ENCODE data around the gene RNF146. TPM values are rescaled to one million over a fixed set of nuclear protein-coding genes. Genes with fewer than 3 reads are reported as not detected.

RNF146 gene
- total and polyA plus RNA-seq, 4 donors = 11.5 to 32.7 (median 15.9) TPM

DNA sequence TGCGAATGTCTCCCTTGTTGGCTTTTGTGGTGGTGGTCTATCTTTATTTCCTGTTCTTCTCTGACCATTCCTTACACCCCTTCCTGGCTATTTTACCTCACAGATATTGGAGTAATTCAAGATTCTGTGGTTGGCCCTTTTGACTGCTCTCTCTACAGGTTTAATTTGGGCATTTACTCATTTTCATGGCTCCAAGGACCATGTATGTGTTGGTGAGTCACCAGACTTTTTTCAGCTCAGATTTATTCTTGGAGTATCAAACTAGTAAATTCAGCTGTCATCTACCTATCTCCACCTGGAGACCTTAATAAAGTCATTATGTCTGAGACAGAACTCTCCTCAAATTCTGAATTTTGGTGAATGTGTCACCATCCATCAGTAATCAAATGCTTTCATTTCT lies 15.5 kb downstream of the RNF146 start:
- TF ChIP-seq, protein P1, sequence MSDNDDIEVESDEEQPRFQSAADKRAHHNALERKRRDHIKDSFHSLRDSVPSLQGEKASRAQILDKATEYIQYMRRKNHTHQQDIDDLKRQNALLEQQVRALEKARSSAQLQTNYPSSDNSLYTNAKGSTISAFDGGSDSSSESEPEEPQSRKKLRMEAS (IDR thresholded peaks at IDR 0.05) = no peak
- TF ChIP-seq, protein P2, sequence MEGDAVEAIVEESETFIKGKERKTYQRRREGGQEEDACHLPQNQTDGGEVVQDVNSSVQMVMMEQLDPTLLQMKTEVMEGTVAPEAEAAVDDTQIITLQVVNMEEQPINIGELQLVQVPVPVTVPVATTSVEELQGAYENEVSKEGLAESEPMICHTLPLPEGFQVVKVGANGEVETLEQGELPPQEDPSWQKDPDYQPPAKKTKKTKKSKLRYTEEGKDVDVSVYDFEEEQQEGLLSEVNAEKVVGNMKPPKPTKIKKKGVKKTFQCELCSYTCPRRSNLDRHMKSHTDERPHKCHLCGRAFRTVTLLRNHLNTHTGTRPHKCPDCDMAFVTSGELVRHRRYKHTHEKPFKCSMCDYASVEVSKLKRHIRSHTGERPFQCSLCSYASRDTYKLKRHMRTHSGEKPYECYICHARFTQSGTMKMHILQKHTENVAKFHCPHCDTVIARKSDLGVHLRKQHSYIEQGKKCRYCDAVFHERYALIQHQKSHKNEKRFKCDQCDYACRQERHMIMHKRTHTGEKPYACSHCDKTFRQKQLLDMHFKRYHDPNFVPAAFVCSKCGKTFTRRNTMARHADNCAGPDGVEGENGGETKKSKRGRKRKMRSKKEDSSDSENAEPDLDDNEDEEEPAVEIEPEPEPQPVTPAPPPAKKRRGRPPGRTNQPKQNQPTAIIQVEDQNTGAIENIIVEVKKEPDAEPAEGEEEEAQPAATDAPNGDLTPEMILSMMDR (IDR thresholded peaks at IDR 0.05; ENCODE audit: low read depth, low read length, missing input control) = no peak
- TF ChIP-seq ZBTB33 (IDR thresholded peaks at IDR 0.05) (no peak), ATF3 (IDR thresholded peaks at IDR 0.05) (no peak), JUND (IDR thresholded peaks at IDR 0.05) (no peak), SP1 (IDR thresholded peaks at IDR 0.05) (no peak), RXRA (IDR thresholded peaks at IDR 0.05) (no peak), EGR1 (IDR thresholded peaks at IDR 0.05; ENCODE audit: low read depth in 2 of 2) (no peak), FOXA1 (IDR thresholded peaks at IDR 0.05) (no peak), HNF4G (IDR thresholded peaks at IDR 0.05) (no peak), RAD21 (IDR thresholded peaks at IDR 0.05) (no peak), NR2F2 (IDR thresholded peaks at IDR 0.05) (no peak), TAF1 (conservative IDR thresholded peaks at IDR 0.05) (no peak)
- no peaks in the 10 kb centered on the region for H3K27me3 ChIP-seq (ENCODE audit: control insufficient read depth in 4 of 4, insufficient read depth in 4 of 4, low read length in 3 of 4)
- H3K36me3 ChIP-seq (ENCODE audit: control insufficient read depth in 4 of 4, insufficient read depth in 3 of 4, low read depth in 1 of 4, low read length in 3 of 4) = peaks cover 3 to 39% (median 22%) of the 10 kb centered on the region in 4 donors
- no peak for DNase-seq (ENCODE audit: low spot score)
- H3K4me3 ChIP-seq (ENCODE audit: low read depth in 1 of 3, low read length in 3 of 3) = no peak overlapping the region
- WGBS = 100% methylated on average over 1 of the region's 1 CpG
- H3K9me3 ChIP-seq (ENCODE audit: control insufficient read depth in 4 of 4, low read length in 3 of 4) = no peaks in the 10 kb centered on the region
- H3K27ac ChIP-seq (ENCODE audit: low read depth in 1 of 2, low read length in 2 of 2) = no peak overlapping the region
- H3K4me1 ChIP-seq (ENCODE audit: control insufficient read depth in 4 of 4, insufficient read depth in 4 of 4, low read length in 3 of 4) = peaks cover 3 to 25% (median 19%) of the 10 kb centered on the region in 4 donors
- H3K9ac ChIP-seq (ENCODE audit: low read depth in 1 of 2, low read length in 2 of 2) = no peak overlapping the region

GRCh38 chr6:127288705-127289104 lies 22.0 kb downstream of the RNF146 start:
- no peak for DNase-seq (ENCODE audit: low spot score)
- H3K4me1 ChIP-seq (ENCODE audit: control insufficient read depth in 4 of 4, insufficient read depth in 4 of 4, low read length in 3 of 4) = peaks cover 8 to 29% (median 12%) of the 10 kb centered on the region in 4 donors
- H3K4me3 ChIP-seq (ENCODE audit: low read depth in 1 of 3, low read length in 3 of 3) = no peak overlapping the region
- H3K9ac ChIP-seq (ENCODE audit: low read depth in 1 of 2, low read length in 2 of 2) = no peak overlapping the region
- no peaks in the 10 kb centered on the region for H3K27me3 ChIP-seq (ENCODE audit: control insufficient read depth in 4 of 4, insufficient read depth in 4 of 4, low read length in 3 of 4)
- TF ChIP-seq, protein P1 (IDR thresholded peaks at IDR 0.05) = no peak
- TF ChIP-seq REST (IDR thresholded peaks at IDR 0.05) (no peak), EGR1 (IDR thresholded peaks at IDR 0.05; ENCODE audit: low read depth in 2 of 2) (no peak), ZBTB33 (IDR thresholded peaks at IDR 0.05) (no peak), SP1 (IDR thresholded peaks at IDR 0.05) (no peak), TAF1 (conservative IDR thresholded peaks at IDR 0.05) (no peak)
- no peak overlapping the region for H3K27ac ChIP-seq (ENCODE audit: low read depth in 1 of 2, low read length in 2 of 2)
- peaks cover 6 to 31% (median 19%) of the 10 kb centered on the region in 4 donors for H3K36me3 ChIP-seq (ENCODE audit: control insufficient read depth in 4 of 4, insufficient read depth in 3 of 4, low read depth in 1 of 4, low read length in 3 of 4)
- no peaks in the 10 kb centered on the region for H3K9me3 ChIP-seq (ENCODE audit: control insufficient read depth in 4 of 4, low read length in 3 of 4)

Data from liver (tissue), 9 donors.